NCI-H2107 (cell line): ENCODE data around the gene GALNT17.
"Not testable (repeated sequence)": the region's sequence is repeated elsewhere in the genome, so short reads cannot be mapped to it uniquely, and the experiment has no call there.

Source experiments
- DNase-seq: peaks from one replicate; lab custom pipeline; 2025; lab: John Stamatoyannopoulos, UW

The GALNT17 gene

GRCh38 chr7:71695186-71695585 is 563.2 kb downstream of the GALNT17 start:
- DNase-seq = no peak

DNA sequence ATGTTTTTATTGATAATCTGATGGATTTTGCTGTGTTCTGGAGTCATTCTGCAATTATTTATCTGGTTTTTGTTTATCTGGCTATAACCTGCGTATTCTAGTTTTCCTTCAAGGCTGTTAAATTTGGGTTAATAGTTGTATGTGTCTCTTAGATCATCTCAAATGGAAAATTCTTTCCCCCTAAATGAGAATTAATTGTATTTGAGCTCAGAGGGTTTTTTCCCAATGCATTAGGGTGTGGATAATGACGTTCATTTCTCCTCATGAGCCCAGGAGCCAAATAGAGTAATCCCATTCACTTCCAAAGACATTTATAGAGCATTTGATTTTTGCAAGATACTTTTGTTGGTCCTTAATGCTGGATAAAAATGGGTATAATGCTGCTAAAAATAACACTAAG is 564.6 kb downstream of the GALNT17 start:
- no peak for DNase-seq

DNA sequence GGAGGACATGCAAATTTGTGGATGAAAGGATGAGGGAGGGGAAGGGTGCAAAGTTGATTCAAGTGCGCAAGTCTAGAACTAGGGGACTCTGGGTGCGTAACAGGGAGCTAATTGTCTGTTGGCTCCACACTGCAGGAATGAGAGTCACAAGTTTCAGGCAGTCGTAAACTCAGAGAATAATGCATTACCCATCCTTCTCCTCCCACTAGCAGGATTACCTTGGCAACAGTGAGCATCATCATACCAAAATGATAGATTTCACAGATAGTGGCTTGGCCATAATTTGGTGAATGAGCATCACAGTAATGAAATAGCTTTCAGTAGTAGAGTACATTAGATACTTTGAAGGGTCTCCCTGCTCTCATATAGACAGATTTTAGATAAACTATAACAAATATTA is 565.5 kb downstream of the GALNT17 start:
- no peak for DNase-seq

DNA sequence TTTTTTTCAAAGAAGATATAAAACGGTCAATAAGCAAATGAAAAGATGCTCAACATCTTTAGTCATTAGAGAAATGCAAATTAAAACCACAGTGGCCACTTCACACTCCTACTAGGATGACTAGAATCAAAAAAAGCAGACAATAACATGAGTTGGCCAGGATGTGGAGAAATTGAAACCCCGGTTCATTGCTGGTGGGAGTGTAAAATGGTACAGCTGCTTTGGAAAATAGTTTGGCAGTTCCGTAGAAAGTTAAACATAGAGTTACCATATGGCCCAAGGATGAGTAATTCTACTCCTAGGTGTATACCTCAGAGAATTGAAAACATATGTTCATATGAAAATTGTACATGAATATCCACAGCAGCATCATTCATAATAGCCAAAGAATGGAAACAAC is 573.3 kb downstream of the GALNT17 start:
- DNase-seq = no peak

- no peak for DNase-seq
Measured at GRCh38 chr7:71705901-71706596, 574.1 kb downstream of the GALNT17 start.

DNA sequence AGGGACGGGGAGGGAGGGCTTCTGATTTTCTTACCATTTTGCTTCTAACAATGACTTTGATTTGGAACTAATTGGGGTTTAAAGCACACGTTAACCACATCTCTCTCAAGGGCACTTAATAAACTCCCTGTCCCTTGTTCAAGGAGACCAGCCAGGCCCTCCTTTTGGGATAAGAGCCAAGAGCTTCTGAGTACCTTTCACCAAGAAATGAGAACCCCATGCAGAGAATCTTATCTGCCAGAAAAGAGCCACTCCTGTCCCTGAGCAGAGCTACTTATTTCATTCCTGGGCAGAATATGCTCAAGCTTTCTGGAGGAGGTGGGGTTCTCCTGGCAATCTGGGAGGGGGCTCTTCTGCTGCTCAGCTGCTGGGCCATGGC is 574.6 kb downstream of the GALNT17 start:
- no peak for DNase-seq

- DNase-seq = no peak
Measured at GRCh38 chr7:71707041-71707440, 575.1 kb downstream of the GALNT17 start.

DNA sequence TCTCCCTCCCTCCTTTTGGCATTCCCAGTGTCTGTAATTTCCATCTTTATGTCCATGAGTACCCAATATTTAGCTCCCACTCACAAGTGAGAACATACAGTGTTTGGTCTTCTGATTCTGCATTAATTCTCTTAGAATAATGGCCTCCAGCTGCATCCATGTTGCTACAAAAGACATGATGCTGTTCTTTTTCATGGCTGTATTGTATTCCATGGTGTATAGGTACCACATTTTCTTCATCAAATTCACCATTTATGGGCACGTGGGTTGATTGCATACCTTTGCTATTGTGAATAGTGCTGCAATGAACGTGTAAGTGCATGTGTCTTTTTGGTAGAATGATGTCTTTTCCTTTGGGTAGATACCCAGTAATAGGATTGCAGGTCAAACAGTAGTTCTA is 576.8 kb downstream of the GALNT17 start:
- no peak for DNase-seq

GRCh38 chr7:71710442-71710841 is 578.5 kb downstream of the GALNT17 start:
- no peak for DNase-seq

DNA sequence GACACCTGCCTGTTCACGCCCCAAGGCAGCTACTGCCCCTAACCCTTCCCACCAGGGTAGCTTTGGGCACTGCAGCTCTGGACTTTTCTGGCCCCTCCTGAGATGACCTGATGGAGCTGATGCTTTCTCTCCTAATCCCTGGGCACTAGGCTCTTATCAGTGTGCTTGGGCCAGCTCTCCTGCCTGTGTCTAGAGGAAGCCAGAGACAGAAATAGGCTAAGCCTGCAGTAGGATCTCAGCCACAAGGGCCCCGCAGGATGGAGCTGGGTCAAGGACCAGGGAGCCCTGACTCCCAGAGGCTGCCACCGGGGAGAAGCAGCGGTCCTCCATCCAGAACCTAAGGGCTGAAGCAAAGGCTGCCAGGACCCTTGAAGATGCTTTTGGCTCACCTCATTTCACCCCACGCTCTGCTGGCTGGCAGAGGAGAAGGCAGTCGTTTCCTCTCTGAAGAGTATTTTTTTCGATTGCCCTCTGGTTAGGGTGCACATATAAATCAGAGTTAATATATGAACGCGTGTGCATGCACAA is 580.8 kb downstream of the GALNT17 start:
- no peak for DNase-seq

DNA sequence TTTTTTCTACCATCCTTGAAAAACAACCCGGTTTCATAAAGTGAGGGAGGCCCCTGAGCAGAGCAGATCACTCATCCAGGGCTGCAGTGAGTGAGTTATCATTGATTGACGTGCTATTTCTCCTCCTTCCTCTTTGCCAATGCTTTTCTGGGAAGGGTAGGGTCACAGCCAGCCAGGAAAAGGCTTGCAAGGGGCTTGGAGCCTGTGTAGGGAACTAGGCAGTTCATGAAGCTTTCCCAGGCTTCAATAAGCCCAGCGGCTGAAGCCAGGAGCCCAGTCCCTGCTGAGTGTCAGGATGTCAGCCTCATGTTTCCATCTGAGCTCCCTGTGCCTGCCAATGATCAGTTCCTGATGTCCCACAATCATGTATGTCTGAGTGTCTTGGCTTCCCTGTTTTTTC is 584.7 kb downstream of the GALNT17 start:
- DNase-seq = no peak

GRCh38 chr7:71718563-71718962 is 586.6 kb downstream of the GALNT17 start:
- DNase-seq = no peak

DNA sequence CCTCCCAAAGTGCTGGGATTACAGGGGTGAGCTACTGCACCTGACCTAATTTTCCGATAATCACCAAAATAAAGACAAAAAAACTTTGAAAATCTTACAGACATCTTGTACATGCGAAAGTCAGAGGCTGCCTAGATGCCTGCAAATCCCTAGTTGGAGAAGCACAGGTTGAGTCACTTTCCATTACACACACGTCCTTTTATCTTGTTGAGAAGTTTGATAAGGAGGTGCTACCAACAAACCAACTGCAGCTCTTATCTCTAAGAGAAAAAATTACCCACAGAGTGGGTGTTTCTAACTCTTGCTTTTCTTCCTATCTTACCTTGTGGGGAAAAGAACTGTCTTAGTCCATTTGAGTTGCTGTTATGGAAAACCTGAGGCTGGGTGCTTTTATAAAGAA is 589.8 kb downstream of the GALNT17 start:
- DNase-seq = no peak

- no peak for DNase-seq
Measured at GRCh38 chr7:71723859-71724258, 591.9 kb downstream of the GALNT17 start.

DNA sequence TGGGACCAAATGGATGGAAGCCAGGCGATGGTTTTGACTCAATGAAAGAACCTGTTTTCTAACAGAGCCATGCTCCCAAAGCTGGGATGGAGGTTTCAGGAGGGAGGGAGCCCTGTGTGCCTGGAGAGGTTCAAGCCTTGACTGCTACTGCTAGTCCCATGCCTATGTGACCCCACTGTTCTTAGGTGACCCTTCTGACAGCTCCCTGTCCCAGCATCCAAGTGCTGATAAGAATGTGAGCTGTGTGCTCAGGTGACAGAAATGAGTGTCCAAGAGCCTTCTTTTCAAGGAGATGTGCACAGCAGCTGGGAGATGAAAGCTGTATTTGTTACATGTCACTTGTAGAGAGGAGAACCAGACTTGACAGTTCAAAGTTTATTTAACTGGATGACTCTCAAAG is 595.4 kb downstream of the GALNT17 start:
- no peak for DNase-seq

- DNase-seq = no peak
Measured at GRCh38 chr7:71731740-71732139, 599.8 kb downstream of the GALNT17 start.

- peak; percentile 69 for DNase-seq
Measured at GRCh38 chr7:71733107-71733870, 601.3 kb downstream of the GALNT17 start.

- peak; percentile 53 for DNase-seq
Measured at GRCh38 chr7:71735961-71736556, 604.1 kb downstream of the GALNT17 start.

GRCh38 chr7:71737931-71738540 is 606.1 kb downstream of the GALNT17 start:
- DNase-seq = not testable (repeated sequence)

DNA sequence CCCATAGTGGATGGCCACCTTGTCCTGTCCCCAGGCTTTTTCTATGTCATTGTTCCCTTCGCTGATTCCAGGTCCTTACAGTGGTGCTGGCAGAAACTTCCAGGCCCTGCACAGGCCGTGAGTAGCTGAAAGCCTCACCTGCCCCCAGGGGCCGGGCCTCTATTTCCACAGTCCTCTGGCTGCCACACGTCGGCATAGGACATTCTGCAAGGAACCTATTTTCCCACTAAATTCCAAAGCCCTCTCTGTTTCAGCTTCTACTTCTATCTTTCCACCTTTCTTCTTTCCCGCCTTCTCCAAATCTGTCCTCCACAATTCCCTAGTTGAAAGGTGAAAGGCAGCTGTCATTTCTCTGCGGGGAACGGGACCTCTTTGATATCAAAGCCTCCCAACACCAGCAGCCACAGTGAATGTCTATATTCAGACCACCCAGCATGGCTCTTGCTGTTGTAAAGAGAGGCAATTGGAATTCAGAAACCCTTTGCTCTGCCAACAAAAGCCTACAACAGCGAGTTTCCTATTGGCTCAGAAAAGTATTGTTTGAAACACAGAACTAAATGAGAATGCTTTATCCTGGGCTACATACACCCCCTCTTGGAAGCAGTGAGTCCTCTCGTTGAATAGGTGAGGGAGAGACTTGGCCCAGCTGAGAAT is 607.7 kb downstream of the GALNT17 start:
- no peak for DNase-seq

- no peak for DNase-seq
Measured at GRCh38 chr7:71740174-71740560, 608.2 kb downstream of the GALNT17 start.

DNA sequence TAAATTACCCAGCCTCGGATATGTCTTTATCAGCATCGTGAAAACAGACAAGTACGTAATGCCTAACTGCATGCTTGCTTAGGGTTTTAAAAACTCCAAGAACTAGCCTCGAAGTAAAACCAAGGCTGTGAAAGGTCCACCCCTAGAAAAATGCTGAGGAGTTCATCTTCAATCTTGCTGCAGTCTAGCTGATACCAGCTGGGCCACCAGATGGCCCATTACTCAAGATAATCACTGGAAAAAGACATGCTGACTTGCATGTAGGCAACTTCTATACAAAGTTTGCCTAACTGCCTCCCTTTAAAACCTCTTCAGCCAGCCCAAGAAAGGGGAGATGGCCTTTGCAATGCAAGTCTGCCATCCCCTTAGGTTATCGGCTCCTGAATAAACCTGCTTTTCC is 614.1 kb downstream of the GALNT17 start:
- no peak for DNase-seq
